NB4 (cell line): ENCODE measurements around the gene MED20.

Experiments used
- DNase-seq: peaks from one replicate; pipeline ENCODE4 v3.0.0; 2010; ENCODE audit warnings: low read depth
- H3K4me3 ChIP-seq: one replicate; pipeline ENCODE4 v1.5.1; 2011; ENCODE audit warnings: mild to moderate bottlenecking, low read depth, low read length, moderate library complexity
- MYC ChIP-seq: IDR thresholded peaks from 2 replicates; pipeline ENCODE4 v1.6.1; 2011; ENCODE audit warnings: low read depth, low read length
- POLR2A ChIP-seq: IDR thresholded peaks from 2 replicates; pipeline ENCODE4 v1.6.1; 2011; ENCODE audit warnings: mild to moderate bottlenecking; ENCODE audit not compliant: insufficient read length; ENCODE audit errors: extremely low read depth
- TF ChIP-seq, protein P1 (sequence below): IDR thresholded peaks from 2 replicates; pipeline ENCODE4 v1.6.1; 2011; ENCODE audit warnings: low read depth, low read length
- TF ChIP-seq, protein P2 (sequence below): IDR thresholded peaks from one replicate; pipeline ENCODE4 v1.5.1; 2012; ENCODE audit warnings: low read depth, low read length

Gene MED20

DNA sequence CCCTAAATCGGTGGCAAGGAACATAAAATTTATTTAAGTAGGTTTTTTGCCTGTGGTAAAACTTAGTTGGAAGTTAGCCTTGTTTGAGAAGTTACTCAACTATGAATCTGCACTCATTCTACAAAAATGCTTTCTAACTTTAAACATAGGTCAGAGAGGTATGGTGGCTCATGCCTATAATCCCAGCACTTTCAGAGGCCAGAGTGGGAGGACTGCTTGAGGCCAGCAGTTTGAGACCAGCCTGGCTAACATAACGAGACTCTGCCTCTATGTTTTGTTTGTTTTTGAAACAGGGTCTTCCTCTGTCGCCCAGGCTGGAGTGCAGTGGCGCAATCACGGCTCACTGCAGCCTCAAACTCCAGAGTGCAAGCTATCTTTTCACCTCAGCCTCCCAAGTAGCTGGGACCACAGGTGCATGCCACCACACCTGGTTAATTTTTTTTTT, 42.0 kb downstream of the MED20 start:
- no peak overlapping the region for H3K4me3 ChIP-seq
- peak; percentile 15 for DNase-seq
- TF ChIP-seq MYC = no peak
- TF ChIP-seq, protein P1, sequence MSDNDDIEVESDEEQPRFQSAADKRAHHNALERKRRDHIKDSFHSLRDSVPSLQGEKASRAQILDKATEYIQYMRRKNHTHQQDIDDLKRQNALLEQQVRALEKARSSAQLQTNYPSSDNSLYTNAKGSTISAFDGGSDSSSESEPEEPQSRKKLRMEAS = no peak
- no peak for TF ChIP-seq POLR2A
- TF ChIP-seq, protein P2, sequence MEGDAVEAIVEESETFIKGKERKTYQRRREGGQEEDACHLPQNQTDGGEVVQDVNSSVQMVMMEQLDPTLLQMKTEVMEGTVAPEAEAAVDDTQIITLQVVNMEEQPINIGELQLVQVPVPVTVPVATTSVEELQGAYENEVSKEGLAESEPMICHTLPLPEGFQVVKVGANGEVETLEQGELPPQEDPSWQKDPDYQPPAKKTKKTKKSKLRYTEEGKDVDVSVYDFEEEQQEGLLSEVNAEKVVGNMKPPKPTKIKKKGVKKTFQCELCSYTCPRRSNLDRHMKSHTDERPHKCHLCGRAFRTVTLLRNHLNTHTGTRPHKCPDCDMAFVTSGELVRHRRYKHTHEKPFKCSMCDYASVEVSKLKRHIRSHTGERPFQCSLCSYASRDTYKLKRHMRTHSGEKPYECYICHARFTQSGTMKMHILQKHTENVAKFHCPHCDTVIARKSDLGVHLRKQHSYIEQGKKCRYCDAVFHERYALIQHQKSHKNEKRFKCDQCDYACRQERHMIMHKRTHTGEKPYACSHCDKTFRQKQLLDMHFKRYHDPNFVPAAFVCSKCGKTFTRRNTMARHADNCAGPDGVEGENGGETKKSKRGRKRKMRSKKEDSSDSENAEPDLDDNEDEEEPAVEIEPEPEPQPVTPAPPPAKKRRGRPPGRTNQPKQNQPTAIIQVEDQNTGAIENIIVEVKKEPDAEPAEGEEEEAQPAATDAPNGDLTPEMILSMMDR = no peak

DNA sequence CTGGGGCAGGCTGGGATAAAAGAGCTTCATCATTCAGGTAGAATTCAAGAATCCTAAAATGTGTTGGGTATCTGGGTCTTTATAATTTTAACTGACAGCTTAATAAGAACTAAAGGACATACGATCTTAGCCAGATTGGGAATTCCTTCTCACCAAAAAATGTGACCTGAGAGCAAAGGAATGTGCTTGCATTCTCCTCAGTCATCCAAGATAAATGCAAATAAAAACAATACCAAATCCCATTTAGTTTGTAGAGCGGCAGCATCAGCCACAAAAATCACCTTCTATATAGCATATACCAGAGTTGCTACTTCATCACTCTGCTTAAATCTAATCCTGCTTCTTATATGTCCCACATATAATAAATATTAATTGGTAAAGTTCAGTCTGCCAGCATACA, 42.7 kb downstream of the MED20 start:
- DNase-seq = no peak
- TF ChIP-seq, protein P2 = no peak
- TF ChIP-seq MYC (no peak), POLR2A (no peak)
- TF ChIP-seq, protein P1 = no peak
- H3K4me3 ChIP-seq = no peak overlapping the region

DNA sequence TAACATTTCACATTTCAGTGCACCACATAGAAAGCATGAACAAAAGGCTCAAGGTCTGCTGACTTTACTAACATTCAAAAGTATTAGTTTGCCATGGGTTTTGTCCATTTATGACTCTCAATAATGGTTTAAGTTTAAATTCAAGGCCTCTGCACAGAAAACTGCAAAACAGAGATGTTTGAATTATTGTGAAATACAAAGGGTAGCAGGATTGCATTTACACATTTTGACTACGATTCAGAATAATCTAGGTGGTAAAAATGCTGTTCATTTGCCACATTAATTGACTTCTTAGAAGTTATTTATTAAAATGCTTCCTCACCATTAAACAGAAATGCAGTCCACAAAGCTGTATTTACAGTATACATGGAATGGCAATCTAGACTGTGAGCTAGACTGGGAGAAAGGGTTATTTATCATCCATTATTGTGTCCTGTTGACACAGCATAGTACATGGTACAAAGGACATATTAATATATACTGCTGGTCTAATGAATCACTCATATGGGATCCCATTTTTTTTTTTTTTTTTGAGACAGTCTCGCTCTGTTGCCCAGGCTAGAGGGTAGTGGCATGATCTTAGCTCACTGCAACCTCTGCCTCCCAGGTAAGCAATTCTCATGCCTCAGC, 43.8 kb downstream of the MED20 start:
- H3K4me3 ChIP-seq = no peak overlapping the region
- TF ChIP-seq POLR2A (no peak), MYC (no peak)
- TF ChIP-seq, protein P2 = no peak
- TF ChIP-seq, protein P1 = no peak

DNA sequence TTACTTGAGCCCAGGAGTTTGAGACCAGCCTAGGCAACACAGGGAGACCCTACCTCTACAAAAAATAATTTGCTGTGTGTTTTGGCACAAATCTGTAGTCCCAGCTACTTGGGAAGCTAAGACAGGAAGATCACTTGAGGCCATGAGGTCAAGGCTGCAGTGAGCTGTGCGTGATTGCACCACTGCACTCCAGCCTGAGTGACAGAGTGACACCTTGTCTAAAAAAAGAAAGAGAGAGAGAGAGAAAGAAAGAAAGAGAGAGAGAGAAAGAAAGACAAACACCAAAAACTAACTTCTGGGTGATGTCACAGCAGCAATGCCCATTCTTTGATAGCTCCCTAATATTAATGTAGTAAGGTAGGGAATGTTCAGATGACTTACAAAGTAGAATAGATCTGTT, 46.2 kb downstream of the MED20 start:
- no peak overlapping the region for H3K4me3 ChIP-seq
- TF ChIP-seq, protein P2 = no peak
- TF ChIP-seq POLR2A = no peak
- no peak for TF ChIP-seq MYC
- TF ChIP-seq, protein P1 = no peak
- peak; percentile 33 for DNase-seq

More for the DNA sequence above, 43.8 kb downstream of the MED20 start:
- no peak for DNase-seq

DNA sequence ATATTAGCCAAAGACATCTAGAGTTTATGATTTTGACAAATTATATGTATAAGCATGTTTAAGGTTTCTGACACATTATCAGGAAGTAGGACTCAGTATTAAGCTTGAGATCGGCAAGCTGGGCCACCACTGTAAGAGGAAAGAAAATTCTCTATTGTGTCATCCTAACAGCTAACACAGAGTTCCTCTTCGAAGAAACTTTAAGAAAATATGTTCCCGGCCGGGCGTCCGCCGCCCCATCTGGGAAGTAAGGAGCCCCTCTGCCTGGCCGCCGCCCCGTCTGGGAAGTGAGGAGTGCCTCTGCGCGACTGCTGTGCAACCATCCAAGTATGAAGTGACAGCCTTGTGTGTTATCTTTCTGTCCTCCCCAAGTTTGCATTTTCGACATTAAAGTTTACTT, 48.8 kb downstream of the MED20 start:
- no peak overlapping the region for H3K4me3 ChIP-seq
- DNase-seq = no peak
- TF ChIP-seq, protein P1 = no peak
- no peak for TF ChIP-seq MYC
- TF ChIP-seq POLR2A = no peak
- TF ChIP-seq, protein P2 = no peak
